Stimulated activated CD8-positive, alpha-beta memory T cell treated with anti-CD3 and anti-CD28 coated beads, Interleukin-2, amount 100 ng/mL, for 1 hour (primary cell): ENCODE data around the gene NFE2L1.

Experiments
- DNase-seq, 2 donors: peaks; one replicate each; pipeline ENCODE4 v3.0.0-alpha.2; 2020; ENCODE audit warnings: low read depth in 2 of 2

Gene NFE2L1

GRCh38 chr17:48110761-48111160 lies 62.6 kb downstream of the NFE2L1 start:
- DNase-seq: no peak
